H1 (cell line): ENCODE results near the gene HSPA12A. TPM values are rescaled to one million over a fixed set of nuclear protein-coding genes. Genes with fewer than 3 reads are reported as not detected.
A peak's percentile ranks its signal among the peaks of the same experiment; 100 is the strongest.

Experiments
- CTCF ChIA-PET: fragments of 300-600 bp; sonication (Branson Sonifier 250); formaldehyde crosslinking; loops from one replicate; lab custom pipeline; 2021; ENCODE audit not compliant: partially characterized antibody; lab: Charles Lee
- POLR2A ChIA-PET: fragments of 300-600 bp; sonication (Branson Sonifier 250); formaldehyde crosslinking; loops from one replicate; lab custom pipeline; 2021; ENCODE audit warnings: inconsistent platforms; ENCODE audit not compliant: partially characterized antibody; lab: Charles Lee
- DNase-seq, 2 experiments: peaks; one replicate each; pipeline versions ENCODE4 v3.0.0 to v3.0.0-alpha.2; 2010 to 2022; ENCODE audit warnings: low spot score in 2 of 2, low read depth in 1 of 2, mixed read lengths in 1 of 2
- FAIRE-seq: peaks from 2 replicates; lab custom pipeline; 2011; peaks lifted over from hg19 to GRCh38; lab: Jason Lieb, UNC
- H2AFZ ChIP-seq: 2 replicates; pipeline ENCODE4 v1.8.1; 2012; ENCODE audit warnings: low read length, inconsistent platforms
- H2AK5ac ChIP-seq: 2 replicates; pipeline ENCODE4 v1.6.1; 2013; ENCODE audit warnings: low read depth, low read length
- H2BK120ac ChIP-seq: replicated peaks from 2 replicates; pipeline ENCODE3; 2013; ENCODE audit warnings: low read depth, low read length, inconsistent platforms
- H2BK12ac ChIP-seq: 2 replicates; pipeline ENCODE4 v1.6.1; 2013; ENCODE audit warnings: low read depth, low read length
- H2BK15ac ChIP-seq: 2 replicates; pipeline ENCODE4 v1.6.1; 2013; ENCODE audit warnings: low read length
- H2BK20ac ChIP-seq: 2 replicates; pipeline ENCODE4 v1.6.1; 2013; ENCODE audit warnings: low read length
- H2BK5ac ChIP-seq: 2 replicates; pipeline ENCODE4 v1.6.1; 2013; ENCODE audit warnings: low read depth, low read length
- H3K14ac ChIP-seq: 2 replicates; pipeline ENCODE4 v1.6.1; 2013; ENCODE audit warnings: inconsistent platforms; ENCODE audit not compliant: insufficient read length
- H3K18ac ChIP-seq: 2 replicates; pipeline ENCODE4 v1.6.1; 2013; ENCODE audit warnings: low read length; ENCODE audit errors: extremely low read depth
- H3K23ac ChIP-seq: 2 replicates; pipeline ENCODE4 v1.6.1; 2013; ENCODE audit warnings: inconsistent platforms; ENCODE audit not compliant: insufficient read length
- H3K23me2 ChIP-seq: 2 replicates; pipeline ENCODE4 v1.6.1; 2013; ENCODE audit warnings: low read depth, low read length
- H3K27ac ChIP-seq: 2 replicates; pipeline ENCODE4 v1.6.1; 2011; ENCODE audit warnings: low read depth, low read length, inconsistent platforms
- H3K27me3 ChIP-seq, 4 experiments: replicated peaks in 1 of 4; 1 replicate in 1 of 4; 2 replicates in 3 of 4; pipeline versions ENCODE4 v1.6.1 to v1.8.1; 2011 to 2013; ENCODE audit warnings: low read length in 3 of 4, mild to moderate bottlenecking in 3 of 4, inconsistent platforms in 2 of 4, mixed read lengths in 2 of 4, moderate library complexity in 1 of 4; ENCODE audit not compliant: control insufficient read depth in 3 of 4, insufficient read depth in 3 of 4; ENCODE audit errors: extremely low read depth in 1 of 4
- H3K36me3 ChIP-seq, 4 experiments: 2 replicates each; pipeline versions ENCODE4 v1.6.1 to v1.8.1; 2011 to 2013; ENCODE audit warnings: mild to moderate bottlenecking in 4 of 4, low read length in 3 of 4, moderate library complexity in 2 of 4, control low read depth in 1 of 4, inconsistent platforms in 1 of 4; ENCODE audit not compliant: insufficient read depth in 4 of 4, control insufficient read depth in 2 of 4
- H3K4ac ChIP-seq: replicated peaks from 2 replicates; pipeline ENCODE3; 2013; ENCODE audit warnings: low read length, low read depth, mixed read lengths, inconsistent platforms; ENCODE audit not compliant: insufficient read length
- H3K4me1 ChIP-seq, 4 experiments: replicated peaks in 1 of 4; 1 replicate in 1 of 4; 2 replicates in 3 of 4; pipeline versions ENCODE4 v1.6.1 to v1.8.1; 2011 to 2013; ENCODE audit warnings: low read length in 3 of 4, inconsistent platforms in 2 of 4, mixed read lengths in 1 of 4; ENCODE audit not compliant: insufficient read depth in 4 of 4, control insufficient read depth in 3 of 4
- H3K4me2 ChIP-seq, 2 experiments: 2 replicates each; pipeline versions ENCODE4 v1.6.1 to v1.8.1; 2011 to 2013; ENCODE audit warnings: low read depth in 2 of 2, low read length in 2 of 2, control low read depth in 1 of 2, inconsistent platforms in 1 of 2, mild to moderate bottlenecking in 1 of 2; ENCODE audit not compliant: insufficient read depth in 1 of 2
- H3K4me3 ChIP-seq, 4 experiments: fragments of 200-600, 300-600 bp in 1 of 4; sonication (generic), shearing (Covaris generic), sonication (Bioruptor Twin) in 1 of 4; 2 replicates each; pipeline versions ENCODE4 v1.5.1 to v1.8.1; 2011 to 2016; ENCODE audit warnings: low read length in 4 of 4, low read depth in 3 of 4, control low read depth in 2 of 4, inconsistent platforms in 2 of 4, mild to moderate bottlenecking in 2 of 4, mixed read lengths in 1 of 4, moderate library complexity in 1 of 4; ENCODE audit not compliant: insufficient read depth in 2 of 4; ENCODE audit errors: extremely low read depth in 1 of 4
- H3K56ac ChIP-seq: replicated peaks from 2 replicates; pipeline ENCODE3; 2013; ENCODE audit warnings: low read depth, mild to moderate bottlenecking, mixed read lengths, low read length, inconsistent platforms; ENCODE audit not compliant: insufficient read length
- H3K79me1 ChIP-seq: 2 replicates; pipeline ENCODE4 v1.6.1; 2013; ENCODE audit warnings: low read depth, low read length, control low read depth
- H3K79me2 ChIP-seq, 2 experiments: 2 replicates each; pipeline versions ENCODE4 v1.6.1 to v1.8.1; 2012 to 2013; ENCODE audit warnings: low read length in 2 of 2, mild to moderate bottlenecking in 2 of 2, inconsistent platforms in 1 of 2; ENCODE audit not compliant: insufficient read depth in 2 of 2, control insufficient read depth in 1 of 2
- H3K9ac ChIP-seq, 4 experiments: replicated peaks in 1 of 4; 1 replicate in 1 of 4; 2 replicates in 3 of 4; pipeline versions ENCODE4 v1.6.1 to v1.8.1; 2011 to 2013; ENCODE audit warnings: low read depth in 3 of 4, low read length in 3 of 4, control low read depth in 2 of 4, mild to moderate bottlenecking in 2 of 4, moderate library complexity in 2 of 4, inconsistent platforms in 1 of 4; ENCODE audit errors: extremely low read depth in 1 of 4
- H3K9me3 ChIP-seq, 2 experiments: 2 replicates each; pipeline versions ENCODE4 v1.6.1 to v1.8.1; 2012 to 2013; ENCODE audit warnings: mild to moderate bottlenecking in 2 of 2, moderate library complexity in 2 of 2, control low read depth in 1 of 2, inconsistent platforms in 1 of 2, low read depth in 1 of 2, low read length in 1 of 2, mixed read lengths in 1 of 2; ENCODE audit not compliant: insufficient read depth in 2 of 2
- H4K20me1 ChIP-seq, 2 experiments: replicated peaks in 1 of 2; 2 replicates each; pipeline versions ENCODE3 to v1.8.1; 2011 to 2013; ENCODE audit warnings: inconsistent platforms in 2 of 2, low read length in 2 of 2, mild to moderate bottlenecking in 1 of 2; ENCODE audit not compliant: insufficient read depth in 2 of 2, control insufficient read depth in 1 of 2
- H4K5ac ChIP-seq: 2 replicates; pipeline ENCODE4 v1.6.1; 2013; ENCODE audit warnings: low read length, low read depth, mixed read lengths, inconsistent platforms; ENCODE audit not compliant: insufficient read length
- H4K8ac ChIP-seq: 2 replicates; pipeline ENCODE4 v1.8.0; 2013; ENCODE audit warnings: mild to moderate bottlenecking, moderate library complexity, low read length, inconsistent platforms; ENCODE audit not compliant: insufficient read depth; ENCODE audit errors: extremely low read depth
- H4K91ac ChIP-seq: replicated peaks from 2 replicates; pipeline ENCODE3; 2013; ENCODE audit warnings: low read length, mixed read lengths, inconsistent platforms; ENCODE audit not compliant: insufficient read length
- EP300 ChIP-seq, 2 experiments: IDR thresholded peaks; 1 replicate in 1 of 2; 2 replicates in 1 of 2; pipeline ENCODE4 v1.6.1; 2011 to 2012; ENCODE audit warnings: low read depth in 2 of 2, low read length in 2 of 2, mild to moderate bottlenecking in 2 of 2, borderline replicate concordance in 1 of 2, inconsistent platforms in 1 of 2, moderate library complexity in 1 of 2
- HDAC2 ChIP-seq, 2 experiments: fragments of 300-600 bp in 1 of 2; sonication (generic) in 1 of 2; IDR thresholded peaks; 2 replicates each; pipeline ENCODE4 v1.6.1; 2011 to 2012; ENCODE audit warnings: low read depth in 2 of 2, low read length in 2 of 2, mild to moderate bottlenecking in 2 of 2, moderate library complexity in 2 of 2, borderline replicate concordance in 1 of 2, inconsistent platforms in 1 of 2
- MAFK ChIP-seq: IDR thresholded peaks from 2 replicates; pipeline ENCODE4 v1.6.1; 2012; ENCODE audit warnings: low read depth, mild to moderate bottlenecking, improper control_type of control experiment, low read length
- RBBP5 ChIP-seq: IDR thresholded peaks from 2 replicates; pipeline ENCODE4 v1.7.1; 2012; ENCODE audit warnings: low read depth, mild to moderate bottlenecking, inconsistent platforms, low read length, moderate library complexity, borderline replicate concordance
- RXRA ChIP-seq: IDR thresholded peaks from 2 replicates; pipeline ENCODE4 v1.6.1; 2011; ENCODE audit warnings: low read depth, mild to moderate bottlenecking, low read length, moderate library complexity; ENCODE audit not compliant: insufficient read depth
- SIX5 ChIP-seq: IDR thresholded peaks from 2 replicates; pipeline ENCODE4 v1.6.1; 2011; ENCODE audit warnings: mild to moderate bottlenecking, low read depth, low read length
- WGBS, 2 experiments: shearing (Covaris generic) in 1 of 2; methylation state at CpG; one replicate each; pipeline versions ENCODE4 v1.1.6 to v1.1.7; 2013 to 2015; ENCODE audit warnings: low lambda C conversion rate in 2 of 2, mixed read lengths in 2 of 2, inconsistent platforms in 1 of 2, low coverage in 1 of 2, missing lambda C conversion rate in 1 of 2; ENCODE audit not compliant: insufficient replicate concordance in 2 of 2, insufficient coverage in 1 of 2, insufficient read length in 1 of 2; ENCODE audit errors: extremely low coverage in 1 of 2, missing lambda C conversion rate in 1 of 2; 5-methylcytosine and 5-hydroxymethylcytosine counted together
- polyA plus RNA-seq, 7 experiments: library from polyadenylated mRNA; depleted of rRNA in 3 of 7; stranded (reverse) in 5 of 7; unstranded in 2 of 7; fragments of >200 nt in 5 of 7; fragments of 200-250 nt in 2 of 7; gene quantifications; 1 replicate in 5 of 7; 2 replicates in 1 of 7; 4 replicates in 1 of 7; pipeline versions ENCODE4 v1.2.1 to v1.2.3, GENCODE V29; 2011 to 2013; ENCODE audit warnings: missing spikeins in 2 of 7, mixed read lengths in 2 of 7
- total RNA-seq: library from RNA; stranded (reverse); fragmentation: NEBNext Ultra II Directional; extraction: Animal tissue kit (Norgen Biotek cat#: 25700); gene quantifications from 2 replicates; pipeline ENCODE4 v1.2.1, GENCODE V29; 2021

Gene HSPA12A
- total and polyA plus RNA-seq, 2 of the 8 experiments (the other 6 are each of a cell fraction or from before 2014, with no cell fraction given), result 3.1 to 6.9 TPM

DNA sequence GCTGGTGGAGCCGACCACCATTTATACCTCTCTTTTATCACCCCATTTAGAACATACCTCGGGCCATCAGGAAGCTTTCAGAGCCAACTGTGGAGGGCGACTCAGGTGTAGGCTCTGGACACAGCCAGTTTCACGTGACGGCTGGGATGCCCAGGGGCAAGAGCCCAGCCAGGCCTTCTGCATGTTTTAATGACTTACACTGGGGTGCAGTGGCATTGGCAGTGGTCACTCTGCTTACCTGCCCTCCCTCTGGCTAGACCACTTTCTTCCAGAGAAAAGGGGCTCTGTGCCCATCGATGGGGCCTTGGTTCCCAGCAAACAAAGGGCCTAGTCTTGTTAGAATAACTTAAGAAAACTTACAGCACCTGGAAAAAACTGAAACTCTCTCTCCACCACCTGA lies 71.7 kb downstream of the HSPA12A start:
- no peak overlapping the region for H3K23ac ChIP-seq
- H4K91ac ChIP-seq, result peak overlapping the region; percentile 69
- no peak overlapping the region for H3K9ac ChIP-seq
- H3K56ac ChIP-seq, result no peak overlapping the region
- TF ChIP-seq RBBP5 (no peak), MAFK (no peak), HDAC2 (IDR thresholded peaks at IDR 0.05; ENCODE audit: borderline replicate concordance in 1 of 2, low read depth in 2 of 2, low read length in 2 of 2) (no peak), RXRA (no peak), SIX5 (no peak), EP300 (IDR thresholded peaks at IDR 0.05; ENCODE audit: borderline replicate concordance in 1 of 2, low read depth in 2 of 2, low read length in 2 of 2) (no peak)
- FAIRE-seq (no peak), DNase-seq (no peak)
- H3K79me1 ChIP-seq, result peaks cover 2% of the 10 kb centered on the region; the same call in 1 of the 2 replicates
- no peak overlapping the region for H3K27ac ChIP-seq
- H4K20me1 ChIP-seq, result no peaks in the 10 kb centered on the region
- 85% methylated on average over 6 of the region's 6 CpGs; no CpG with 5 or more reads in 1 of the 2 experiments for WGBS, 2 experiments
- H3K4me3 ChIP-seq, result peak overlapping the region in 3 of 4 experiments; percentile 11 to 89 (median 85); a peak in 5 of 8 replicates
- no peaks in the 10 kb centered on the region; the same call in none of the 2 replicates for H3K23me2 ChIP-seq
- ChIA-PET CTCF (interaction anchor here (1.1 to 3.7 kb wide), 4 partner anchors 11 to 94 kb away, joined by 3 to 26 read pairs (median 4); no protein-coding TSS in a partner anchor), POLR2A (interaction anchor here (1.1 to 1.8 kb wide), 3 partner anchors 10 to 36 kb away, joined by 3 to 10 read pairs (median 3); no protein-coding TSS in a partner anchor)
- peaks cover 0 to 14% (median 11%) of the 10 kb centered on the region in 4 experiments; a peak in 6 of 7 replicates for H3K4me1 ChIP-seq
- H3K4ac ChIP-seq, result no peak overlapping the region
- H2BK120ac ChIP-seq, result no peak overlapping the region
- peak overlapping the region; percentile 11; the same call in 1 of the 2 replicates for H4K8ac ChIP-seq
- H3K18ac ChIP-seq, result peak overlapping the region; percentile 75; the same call in 1 of the 2 replicates
- peak overlapping the region; percentile 32; the same call in 1 of the 2 replicates for H2BK15ac ChIP-seq
- peaks cover 5 to 20% (median 10%) of the 10 kb centered on the region in 4 experiments; a peak in 7 of 8 replicates for H3K36me3 ChIP-seq
- H2BK12ac ChIP-seq, result peak overlapping the region; percentile 91
- peak overlapping the region; percentile 47; the same call in 1 of the 2 replicates for H2BK5ac ChIP-seq
- peak overlapping the region; percentile 7; the same call in 1 of the 2 replicates for H2AFZ ChIP-seq
- no peak overlapping the region for H2AK5ac ChIP-seq
- peak overlapping the region; percentile 47 to 75 for H3K4me2 ChIP-seq
- H4K5ac ChIP-seq, result no peak overlapping the region
- H3K14ac ChIP-seq, result no peak overlapping the region
- no peaks in the 10 kb centered on the region for H3K27me3 ChIP-seq
- H2BK20ac ChIP-seq, result 0 out of 2 replicates have a peak overlapping the region, but pooled peaks have one; percentile 49
- no peaks in the 10 kb centered on the region for H3K9me3 ChIP-seq
- 0 out of 4 replicates have a peak, but pooled peaks cover 0 to 4% of the 10 kb centered on the region in 2 experiments for H3K79me2 ChIP-seq
